Adrenal gland (tissue), 5 donors: ENCODE data around the gene NOTCH3.

ENCODE experiments used
- POLR2A ChIP-seq, 2 donors: fragments of 450-650 bp; IDR thresholded peaks; one replicate each; pipeline ENCODE4 v1.6.1; 2017; ENCODE audit warnings: antibody characterized with exemption in 2 of 2, mild to moderate bottlenecking in 2 of 2, moderate library complexity in 1 of 2
- TF ChIP-seq, protein P1 (sequence below), 6 experiments: fragments of 450-650 bp in 4 of 6; fragments of 200-600 bp in 2 of 6; sonication (generic) in 1 of 6; IDR thresholded peaks; 1 replicate in 5 of 6; 2 replicates in 1 of 6; pipeline versions ENCODE4 v1.5.1 to v1.8.0; 2016 to 2021; ENCODE audit warnings: antibody characterized with exemption in 6 of 6, mild to moderate bottlenecking in 2 of 6, moderate library complexity in 1 of 6
- donor health status: DM: no; HTN: no; CAD: no.

DNA sequence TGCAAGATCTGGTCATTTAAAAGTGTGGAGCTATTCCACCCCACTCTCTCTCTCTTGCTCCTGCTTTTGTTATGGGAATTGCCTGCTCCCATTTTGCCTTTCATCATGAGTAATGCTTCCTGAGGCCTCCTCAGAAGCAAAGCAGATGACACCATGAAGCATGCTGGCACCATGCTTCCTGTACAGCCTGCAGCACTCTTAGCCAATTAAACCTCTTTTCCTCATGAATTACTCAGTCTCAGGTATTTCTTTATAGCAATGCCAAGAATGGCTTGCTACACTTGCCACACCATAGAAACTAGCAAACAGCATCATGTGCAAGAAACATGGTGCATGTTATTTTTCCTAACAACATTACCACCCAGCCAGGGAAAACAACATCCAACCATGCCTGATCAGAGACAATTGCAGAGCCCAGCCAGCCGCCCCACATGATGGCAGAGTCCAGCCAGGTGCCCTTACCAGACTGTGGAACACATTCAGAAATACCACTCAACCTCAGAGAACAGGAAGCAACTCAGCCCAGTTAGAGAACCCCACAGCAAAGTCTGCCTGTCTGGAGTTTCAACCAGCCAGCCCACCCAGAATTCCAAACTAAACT lies 56.6 kb downstream of the NOTCH3 start:
- TF ChIP-seq, protein P1, sequence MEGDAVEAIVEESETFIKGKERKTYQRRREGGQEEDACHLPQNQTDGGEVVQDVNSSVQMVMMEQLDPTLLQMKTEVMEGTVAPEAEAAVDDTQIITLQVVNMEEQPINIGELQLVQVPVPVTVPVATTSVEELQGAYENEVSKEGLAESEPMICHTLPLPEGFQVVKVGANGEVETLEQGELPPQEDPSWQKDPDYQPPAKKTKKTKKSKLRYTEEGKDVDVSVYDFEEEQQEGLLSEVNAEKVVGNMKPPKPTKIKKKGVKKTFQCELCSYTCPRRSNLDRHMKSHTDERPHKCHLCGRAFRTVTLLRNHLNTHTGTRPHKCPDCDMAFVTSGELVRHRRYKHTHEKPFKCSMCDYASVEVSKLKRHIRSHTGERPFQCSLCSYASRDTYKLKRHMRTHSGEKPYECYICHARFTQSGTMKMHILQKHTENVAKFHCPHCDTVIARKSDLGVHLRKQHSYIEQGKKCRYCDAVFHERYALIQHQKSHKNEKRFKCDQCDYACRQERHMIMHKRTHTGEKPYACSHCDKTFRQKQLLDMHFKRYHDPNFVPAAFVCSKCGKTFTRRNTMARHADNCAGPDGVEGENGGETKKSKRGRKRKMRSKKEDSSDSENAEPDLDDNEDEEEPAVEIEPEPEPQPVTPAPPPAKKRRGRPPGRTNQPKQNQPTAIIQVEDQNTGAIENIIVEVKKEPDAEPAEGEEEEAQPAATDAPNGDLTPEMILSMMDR (IDR thresholded peaks at IDR 0.05) = no peak
- no peak for TF ChIP-seq POLR2A (IDR thresholded peaks at IDR 0.05)
